Heart right ventricle (tissue), 16 donors: Measurements from ENCODE around the gene ZNF521. TPM values are rescaled to one million over a fixed set of nuclear protein-coding genes. Genes with fewer than 3 reads are reported as not detected.

ENCODE experiments used
- ATAC-seq, 8 donors: fragments of 200-7000 bp; cut with Tn5 transposase; one replicate each; pipeline ENCODE4 v1.9.1; 2020; ENCODE audit warnings: mild to moderate bottlenecking in 8 of 8, moderate library complexity in 8 of 8, moderate number of reproducible peaks in 1 of 8
- DNase-seq, 2 donors: peaks; one replicate each; pipeline ENCODE4 v3.0.0-alpha.2; 2020
- H3K27ac ChIP-seq, 10 donors: fragments of 200-600 bp; sonication (generic) in 2 of 10; one replicate each; pipeline versions ENCODE4 v1.5.0 to v1.8.0; 2020 to 2022; ENCODE audit warnings: mild to moderate bottlenecking in 3 of 10
- H3K27me3 ChIP-seq, 7 donors: fragments of 200-600 bp; one replicate each; pipeline ENCODE4 v1.8.0; 2021 to 2022; ENCODE audit warnings: mild to moderate bottlenecking in 2 of 7
- H3K36me3 ChIP-seq, 9 donors: fragments of 200-600 bp; sonication (generic) in 1 of 9; one replicate each; pipeline versions ENCODE4 v1.5.0 to v1.8.0; 2020 to 2022; ENCODE audit warnings: mild to moderate bottlenecking in 2 of 9
- H3K4me1 ChIP-seq, 9 donors: fragments of 200-600 bp; sonication (generic) in 1 of 9; one replicate each; pipeline versions ENCODE4 v1.5.0 to v1.8.0; 2020 to 2022; ENCODE audit warnings: mild to moderate bottlenecking in 4 of 9
- H3K4me3 ChIP-seq, 10 donors: fragments of 200-600 bp; sonication (generic) in 2 of 10; one replicate each; pipeline versions ENCODE4 v1.5.0 to v1.8.0; 2020 to 2022; ENCODE audit warnings: mild to moderate bottlenecking in 7 of 10, moderate library complexity in 2 of 10
- H3K9me3 ChIP-seq, 11 donors: fragments of 200-600 bp in 10 of 11; sonication (generic) in 2 of 11; one replicate each; pipeline versions ENCODE4 v1.5.0 to v1.8.0; 2013 to 2022; ENCODE audit warnings: mild to moderate bottlenecking in 2 of 11, control low read depth in 1 of 11, moderate library complexity in 1 of 11
- CTCF ChIP-seq, 9 donors: fragments of 200-600 bp; sonication (generic) in 2 of 9; IDR thresholded peaks; one replicate each; pipeline versions ENCODE4 v1.5.0 to v1.8.0; 2021 to 2022; ENCODE audit warnings: antibody characterized with exemption in 9 of 9, mild to moderate bottlenecking in 5 of 9, moderate library complexity in 1 of 9
- WGBS, 2 donors: extraction: QIAGEN DNeasy Blood & Tissue Kit; methylation state at CpG; one replicate each; pipeline ENCODE4 v1.1.7; 2013; ENCODE audit warnings: inconsistent platforms in 1 of 2; 5-methylcytosine and 5-hydroxymethylcytosine counted together
- intact Hi-C, 10 donors: fragments of 100-400 bp; cut with DNase I; formaldehyde crosslinking; loops; one replicate each; pipeline versions ENCODE4 v1.11.1 to v1.14.2; 2022
- polyA plus RNA-seq, 2 donors: library from polyadenylated mRNA; stranded (reverse); fragments of 200-250 nt; gene quantifications; one replicate each; pipeline ENCODE4 v1.2.3, GENCODE V29; 2013
- total RNA-seq, 10 donors: library from RNA; stranded (reverse); fragmentation: NEBNext Ultra II Directional in 3 of 10; extraction: Animal tissue kit (Norgen Biotek cat#: 25700) in 3 of 10; gene quantifications; one replicate each; pipeline versions ENCODE4 v1.2.1 to v1.2.4, GENCODE V29; 2021 to 2023
- donor health status: Arrhythmogenic right ventricular cardiomyopathy.
- donor health status: ischemic (EF 13 %, LVEDD 7.1; RV severe dilation, severe dysfunction).
- donor health status: healthy with polysubstance abuse.
- donor health status: DM: no; HTN: yes; CAD: no.
- donor health status: DM: no; HTN: no; CAD: no.
- donor health status: ischemic (EF 25% LVEDD 6.9; RV normal size, moderate dysfunction).
- donor health status: ischemic (EF 25% LVEDD 5.7; RV mildly dilated, moderate dysfunction).
- donor health status: healthy.
- donor health status: DM: yes; HTN: yes; CAD: no.
- donor health status: Ischemic cardiomyopathy.
- donor health status: ischemic (EF 35%, LVEDD 5.7; RV mildly dilated, moderate dysfunction).
- donor health status: nonischemic (EF 11% LVEDD 7.7; RV severe dilation, severe dysfunction).
- donor health status: DM: yes; HTN: yes; CAD: no.
- donor health status: PGD.
- donor health status: ischemic (EF 29% LVEDD 5.4; RV normal size, mild dysfunction).
- donor health status: nonischemic (EF 23%, LVEDD 6.1; RV moderate dilation, normal function).

The ZNF521 gene
- total and polyA plus RNA-seq, 12 donors, result 3.3 to 26.4 (median 15.5) TPM

- no peaks in the 10 kb centered on the region for H3K27me3 ChIP-seq
- H3K27ac ChIP-seq, result no peak overlapping the region
- intact Hi-C loops, result loop anchor here in 1 of 10 donors (10.0 kb wide), 1 partner anchor 145 kb away; no protein-coding TSS in a partner anchor
- DNase-seq (no peak), ATAC-seq (no peak)
- 93 to 97% methylated on average over 1 of the region's 1 CpG for WGBS, 2 donors
- H3K9me3 ChIP-seq, result peaks cover 0 to 5% (median 0%) of the 10 kb centered on the region in 11 donors
- H3K36me3 ChIP-seq, result no peaks in the 10 kb centered on the region
- H3K4me3 ChIP-seq, result no peak overlapping the region
- TF ChIP-seq CTCF (IDR thresholded peaks at IDR 0.05), result no peak
- H3K4me1 ChIP-seq, result no peaks in the 10 kb centered on the region
Measured at GRCh38 chr18:25029802-25030201, 322.2 kb downstream of the ZNF521 start.

GRCh38 chr18:25019931-25020330, 332.0 kb downstream of the ZNF521 start:
- H3K27ac ChIP-seq, result no peak overlapping the region
- TF ChIP-seq CTCF (IDR thresholded peaks at IDR 0.05), result no peak
- intact Hi-C loops, result loop anchor here in 2 of 10 donors (10.0 kb wide), 2 partner anchors 45 to 135 kb away; no protein-coding TSS in a partner anchor
- H3K4me3 ChIP-seq, result no peak overlapping the region
- no peak for DNase-seq
- peaks cover 0 to 22% (median 5%) of the 10 kb centered on the region in 11 donors for H3K9me3 ChIP-seq
- no peaks in the 10 kb centered on the region for H3K27me3 ChIP-seq
- no peak for ATAC-seq
- H3K36me3 ChIP-seq, result no peaks in the 10 kb centered on the region
- H3K4me1 ChIP-seq, result no peaks in the 10 kb centered on the region

- Histone ChIP-seq H3K9me3 (peaks cover 0 to 22% (median 5%) of the 10 kb centered on the region in 11 donors), H3K27ac (no peak overlapping the region), H3K4me3 (no peak overlapping the region), H3K27me3 (no peaks in the 10 kb centered on the region), H3K4me1 (peaks cover 0 to 4% (median 0%) of the 10 kb centered on the region in 9 donors), H3K36me3 (no peaks in the 10 kb centered on the region)
- WGBS, 2 donors, result 82 to 84% methylated on average over 8 of the region's 8 CpGs
- DNase-seq (no peak), ATAC-seq (no peak)
- intact Hi-C loops, result loop anchor here in 1 of 10 donors (10.0 kb wide), 1 partner anchor 46 kb away; no protein-coding TSS in a partner anchor
- no peak for TF ChIP-seq CTCF (IDR thresholded peaks at IDR 0.05)
Measured at GRCh38 chr18:25019086-25019860, 332.7 kb downstream of the ZNF521 start.

- Histone ChIP-seq H3K4me1 (peaks cover 0 to 4% (median 0%) of the 10 kb centered on the region in 9 donors), H3K4me3 (no peak overlapping the region)
Measured at GRCh38 chr18:25016666-25017065, 335.3 kb downstream of the ZNF521 start.

More at GRCh38 chr18:25016666-25017065, 335.3 kb downstream of the ZNF521 start:
- H3K27ac ChIP-seq, result no peak overlapping the region
- no peaks in the 10 kb centered on the region for H3K36me3 ChIP-seq
- ATAC-seq (no peak), DNase-seq (no peak)
- peaks cover 0 to 12% (median 5%) of the 10 kb centered on the region in 11 donors for H3K9me3 ChIP-seq
- WGBS, 2 donors, result 96 to 97% methylated on average over 13 of the region's 13 CpGs
- intact Hi-C loops, result loop anchor here in 1 of 10 donors (10.0 kb wide), 1 partner anchor 48 kb away; no protein-coding TSS in a partner anchor
- TF ChIP-seq CTCF (IDR thresholded peaks at IDR 0.05), result no peak
- H3K27me3 ChIP-seq, result no peaks in the 10 kb centered on the region
